K562 (cell line): Measurements from ENCODE around the gene PRR7. TPM values are rescaled to one million over a fixed set of nuclear protein-coding genes. Genes with fewer than 3 reads are reported as not detected.

ENCODE experiments used
- CHD1 ChIP-seq: fragments of 200-600 bp; sonication (generic); IDR thresholded peaks from one replicate; pipeline ENCODE4 v1.6.1; 2012; ENCODE audit warnings: mild to moderate bottlenecking, moderate library complexity, low read length, inconsistent platforms
- EGR1 ChIP-seq: fragments of 450-650 bp; conservative IDR thresholded peaks from 2 replicates; pipeline ENCODE4 v1.6.1; 2017; ENCODE audit warnings: mild to moderate bottlenecking
- EP300 ChIP-seq: IDR thresholded peaks from 2 replicates; pipeline ENCODE4 v1.6.1; 2012; ENCODE audit warnings: low read length, improper control_type of control experiment
- PCBP2 ChIP-seq: fragments of 200-400 bp; formaldehyde crosslinking; IDR thresholded peaks from 2 replicates; pipeline ENCODE4 v1.6.1; 2018; ENCODE audit warnings: low read length, low read depth, mild to moderate bottlenecking, moderate library complexity; ENCODE audit not compliant: poor library complexity, severe bottlenecking
- PRPF4 ChIP-seq: fragments of 200-400 bp; formaldehyde crosslinking; IDR thresholded peaks from one replicate; pipeline ENCODE4 v1.6.1; 2017; ENCODE audit warnings: low read length, low read depth, mild to moderate bottlenecking; ENCODE audit not compliant: insufficient read depth, poor library complexity, severe bottlenecking
- ZBTB33 ChIP-seq: sonication (generic); formaldehyde crosslinking; IDR thresholded peaks from 2 replicates; pipeline ENCODE4 v1.8.1; 2023; ENCODE audit warnings: mild to moderate bottlenecking, missing genetic modification reagents
- ZNF143 ChIP-seq: sonication (generic); formaldehyde crosslinking; IDR thresholded peaks from 2 replicates; pipeline ENCODE4 v1.9.0; 2022; ENCODE audit warnings: mild to moderate bottlenecking, missing genetic modification reagents
- polyA plus RNA-seq, 8 experiments: library from polyadenylated mRNA; depleted of rRNA in 4 of 8; stranded (reverse) in 5 of 8; unstranded in 3 of 8; fragments of >200 nt; fragmentation: Nextera tagmentation in 2 of 8; fragmentation: Illumina TruSeq in 1 of 8; extraction: Ambion mirVana in 2 of 8; extraction: Trizol in 1 of 8; gene quantifications; 2 replicates each; pipeline versions ENCODE4 v1.2.1 to v1.2.3, GENCODE V29; 2011 to 2014; ENCODE audit warnings: inconsistent platforms in 1 of 8, missing spikeins in 1 of 8
- total RNA-seq, 7 experiments: library from RNA; depleted of rRNA in 6 of 7; stranded (reverse); fragments of >200 nt in 6 of 7; fragmentation: Illumina TruSeq in 2 of 7; extraction: Trizol in 2 of 7; gene quantifications; 2 replicates each; pipeline versions ENCODE4 v1.2.1 to v1.2.3, GENCODE V29; 2011 to 2021; ENCODE audit warnings: low replicate concordance in 1 of 7
- TF ChIP-seq, protein P1 (sequence below): fragments of 200-600 bp; sonication (generic); IDR thresholded peaks from one replicate; pipeline ENCODE4 v1.6.1; 2012; ENCODE audit warnings: mild to moderate bottlenecking, low read depth, low read length, inconsistent platforms

Gene PRR7
- total and polyA plus RNA-seq, 9 of the 15 experiments (the other 6 are each of a cell fraction or from before 2014, with no cell fraction given) = 0.80 to 11.3 (median 10.4) TPM; not detected in 4

DNA sequence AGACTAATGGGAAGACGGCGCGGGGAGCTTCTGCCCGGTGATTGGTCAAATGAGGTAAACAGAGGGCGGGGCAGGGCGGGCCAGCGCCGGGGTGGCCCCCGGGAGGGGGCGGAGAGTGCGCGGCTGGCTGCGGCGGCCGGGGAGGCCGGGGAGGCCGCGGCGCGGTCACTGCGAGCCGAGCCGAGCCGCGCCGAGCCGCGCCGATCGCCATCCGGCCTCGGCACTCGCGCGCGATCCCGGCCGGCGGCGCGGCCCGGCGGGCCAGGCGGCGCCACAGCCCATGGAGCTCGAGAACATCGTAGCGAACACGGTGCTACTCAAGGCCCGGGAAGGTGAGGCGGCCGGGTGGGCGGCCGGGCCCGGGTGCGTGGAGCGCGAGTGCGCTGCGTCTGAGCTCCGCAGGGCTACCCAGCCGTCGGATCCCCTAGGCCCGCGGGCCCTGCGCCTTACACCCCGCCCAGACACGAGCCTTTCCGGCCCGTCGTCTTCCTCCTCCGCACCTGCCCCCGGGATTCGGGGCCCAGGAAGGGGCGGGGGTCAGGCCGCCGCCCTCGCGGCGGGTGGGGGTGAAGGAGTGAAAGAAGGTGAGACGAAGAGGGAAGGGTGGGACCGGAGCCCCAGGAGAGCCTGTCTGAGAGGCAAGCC, 19.9 kb upstream of the PRR7 start, which contains the start of gene GRK6 (continued):
- TF ChIP-seq CHD1 = peak; percentile 97
- TF ChIP-seq PRPF4 = no peak
- peak; percentile 57; the same call in 1 of the 2 replicates for TF ChIP-seq ZBTB33
- TF ChIP-seq ZNF143 (CRISPR knock-in tag) = no peak
- TF ChIP-seq EP300 = no peak
- peak; percentile 85 for TF ChIP-seq EGR1
- no peak for TF ChIP-seq PCBP2
- TF ChIP-seq, protein P1, sequence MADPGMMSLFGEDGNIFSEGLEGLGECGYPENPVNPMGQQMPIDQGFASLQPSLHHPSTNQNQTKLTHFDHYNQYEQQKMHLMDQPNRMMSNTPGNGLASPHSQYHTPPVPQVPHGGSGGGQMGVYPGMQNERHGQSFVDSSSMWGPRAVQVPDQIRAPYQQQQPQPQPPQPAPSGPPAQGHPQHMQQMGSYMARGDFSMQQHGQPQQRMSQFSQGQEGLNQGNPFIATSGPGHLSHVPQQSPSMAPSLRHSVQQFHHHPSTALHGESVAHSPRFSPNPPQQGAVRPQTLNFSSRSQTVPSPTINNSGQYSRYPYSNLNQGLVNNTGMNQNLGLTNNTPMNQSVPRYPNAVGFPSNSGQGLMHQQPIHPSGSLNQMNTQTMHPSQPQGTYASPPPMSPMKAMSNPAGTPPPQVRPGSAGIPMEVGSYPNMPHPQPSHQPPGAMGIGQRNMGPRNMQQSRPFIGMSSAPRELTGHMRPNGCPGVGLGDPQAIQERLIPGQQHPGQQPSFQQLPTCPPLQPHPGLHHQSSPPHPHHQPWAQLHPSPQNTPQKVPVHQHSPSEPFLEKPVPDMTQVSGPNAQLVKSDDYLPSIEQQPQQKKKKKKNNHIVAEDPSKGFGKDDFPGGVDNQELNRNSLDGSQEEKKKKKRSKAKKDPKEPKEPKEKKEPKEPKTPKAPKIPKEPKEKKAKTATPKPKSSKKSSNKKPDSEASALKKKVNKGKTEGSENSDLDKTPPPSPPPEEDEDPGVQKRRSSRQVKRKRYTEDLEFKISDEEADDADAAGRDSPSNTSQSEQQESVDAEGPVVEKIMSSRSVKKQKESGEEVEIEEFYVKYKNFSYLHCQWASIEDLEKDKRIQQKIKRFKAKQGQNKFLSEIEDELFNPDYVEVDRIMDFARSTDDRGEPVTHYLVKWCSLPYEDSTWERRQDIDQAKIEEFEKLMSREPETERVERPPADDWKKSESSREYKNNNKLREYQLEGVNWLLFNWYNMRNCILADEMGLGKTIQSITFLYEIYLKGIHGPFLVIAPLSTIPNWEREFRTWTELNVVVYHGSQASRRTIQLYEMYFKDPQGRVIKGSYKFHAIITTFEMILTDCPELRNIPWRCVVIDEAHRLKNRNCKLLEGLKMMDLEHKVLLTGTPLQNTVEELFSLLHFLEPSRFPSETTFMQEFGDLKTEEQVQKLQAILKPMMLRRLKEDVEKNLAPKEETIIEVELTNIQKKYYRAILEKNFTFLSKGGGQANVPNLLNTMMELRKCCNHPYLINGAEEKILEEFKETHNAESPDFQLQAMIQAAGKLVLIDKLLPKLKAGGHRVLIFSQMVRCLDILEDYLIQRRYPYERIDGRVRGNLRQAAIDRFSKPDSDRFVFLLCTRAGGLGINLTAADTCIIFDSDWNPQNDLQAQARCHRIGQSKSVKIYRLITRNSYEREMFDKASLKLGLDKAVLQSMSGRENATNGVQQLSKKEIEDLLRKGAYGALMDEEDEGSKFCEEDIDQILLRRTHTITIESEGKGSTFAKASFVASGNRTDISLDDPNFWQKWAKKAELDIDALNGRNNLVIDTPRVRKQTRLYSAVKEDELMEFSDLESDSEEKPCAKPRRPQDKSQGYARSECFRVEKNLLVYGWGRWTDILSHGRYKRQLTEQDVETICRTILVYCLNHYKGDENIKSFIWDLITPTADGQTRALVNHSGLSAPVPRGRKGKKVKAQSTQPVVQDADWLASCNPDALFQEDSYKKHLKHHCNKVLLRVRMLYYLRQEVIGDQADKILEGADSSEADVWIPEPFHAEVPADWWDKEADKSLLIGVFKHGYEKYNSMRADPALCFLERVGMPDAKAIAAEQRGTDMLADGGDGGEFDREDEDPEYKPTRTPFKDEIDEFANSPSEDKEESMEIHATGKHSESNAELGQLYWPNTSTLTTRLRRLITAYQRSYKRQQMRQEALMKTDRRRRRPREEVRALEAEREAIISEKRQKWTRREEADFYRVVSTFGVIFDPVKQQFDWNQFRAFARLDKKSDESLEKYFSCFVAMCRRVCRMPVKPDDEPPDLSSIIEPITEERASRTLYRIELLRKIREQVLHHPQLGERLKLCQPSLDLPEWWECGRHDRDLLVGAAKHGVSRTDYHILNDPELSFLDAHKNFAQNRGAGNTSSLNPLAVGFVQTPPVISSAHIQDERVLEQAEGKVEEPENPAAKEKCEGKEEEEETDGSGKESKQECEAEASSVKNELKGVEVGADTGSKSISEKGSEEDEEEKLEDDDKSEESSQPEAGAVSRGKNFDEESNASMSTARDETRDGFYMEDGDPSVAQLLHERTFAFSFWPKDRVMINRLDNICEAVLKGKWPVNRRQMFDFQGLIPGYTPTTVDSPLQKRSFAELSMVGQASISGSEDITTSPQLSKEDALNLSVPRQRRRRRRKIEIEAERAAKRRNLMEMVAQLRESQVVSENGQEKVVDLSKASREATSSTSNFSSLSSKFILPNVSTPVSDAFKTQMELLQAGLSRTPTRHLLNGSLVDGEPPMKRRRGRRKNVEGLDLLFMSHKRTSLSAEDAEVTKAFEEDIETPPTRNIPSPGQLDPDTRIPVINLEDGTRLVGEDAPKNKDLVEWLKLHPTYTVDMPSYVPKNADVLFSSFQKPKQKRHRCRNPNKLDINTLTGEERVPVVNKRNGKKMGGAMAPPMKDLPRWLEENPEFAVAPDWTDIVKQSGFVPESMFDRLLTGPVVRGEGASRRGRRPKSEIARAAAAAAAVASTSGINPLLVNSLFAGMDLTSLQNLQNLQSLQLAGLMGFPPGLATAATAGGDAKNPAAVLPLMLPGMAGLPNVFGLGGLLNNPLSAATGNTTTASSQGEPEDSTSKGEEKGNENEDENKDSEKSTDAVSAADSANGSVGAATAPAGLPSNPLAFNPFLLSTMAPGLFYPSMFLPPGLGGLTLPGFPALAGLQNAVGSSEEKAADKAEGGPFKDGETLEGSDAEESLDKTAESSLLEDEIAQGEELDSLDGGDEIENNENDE = no peak
